Stimulated activated CD8-positive, alpha-beta memory T cell treated with anti-CD3 and anti-CD28 coated beads, Interleukin-4, amount 100 ng/mL, for 48 hours (primary cell): ENCODE results near the gene GANC.

ENCODE experiments used
- DNase-seq: peaks from one replicate; pipeline ENCODE4 v3.0.0-alpha.2; 2020

The GANC gene

DNA sequence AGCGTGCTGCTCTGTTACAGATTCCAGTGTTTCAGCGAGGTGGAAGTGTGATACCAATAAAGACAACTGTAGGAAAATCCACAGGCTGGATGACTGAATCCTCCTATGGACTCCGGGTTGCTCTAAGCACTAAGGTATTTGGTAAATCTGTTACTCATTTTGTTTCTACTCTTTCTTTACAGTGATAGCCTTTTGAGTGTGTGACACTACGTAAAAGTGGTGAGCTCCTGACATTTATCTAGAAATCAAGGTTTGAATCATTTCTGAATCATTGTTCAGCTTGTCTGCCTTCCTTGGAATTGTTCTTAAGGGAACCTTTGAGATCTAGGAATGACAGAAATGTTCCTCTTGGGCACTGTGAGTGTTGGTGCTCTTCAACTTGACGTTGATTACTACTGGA lies 75.1 kb downstream of the GANC start:
- no peak for DNase-seq

DNA sequence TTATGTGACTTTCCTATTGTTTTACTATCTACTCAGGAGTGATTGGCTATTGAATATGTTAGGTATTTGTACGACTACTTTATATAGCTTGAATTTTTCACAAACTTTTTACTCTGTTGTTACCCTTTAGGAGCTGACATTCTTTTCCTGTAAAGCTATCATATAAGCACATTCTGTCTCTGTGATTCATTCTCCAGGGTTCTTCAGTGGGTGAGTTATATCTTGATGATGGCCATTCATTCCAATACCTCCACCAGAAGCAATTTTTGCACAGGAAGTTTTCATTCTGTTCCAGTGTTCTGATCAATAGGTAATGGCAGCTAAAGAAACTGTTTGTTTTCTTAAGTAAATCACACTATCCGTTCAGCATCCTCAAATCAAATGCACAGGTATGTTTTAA lies 76.2 kb downstream of the GANC start:
- DNase-seq = no peak

DNA sequence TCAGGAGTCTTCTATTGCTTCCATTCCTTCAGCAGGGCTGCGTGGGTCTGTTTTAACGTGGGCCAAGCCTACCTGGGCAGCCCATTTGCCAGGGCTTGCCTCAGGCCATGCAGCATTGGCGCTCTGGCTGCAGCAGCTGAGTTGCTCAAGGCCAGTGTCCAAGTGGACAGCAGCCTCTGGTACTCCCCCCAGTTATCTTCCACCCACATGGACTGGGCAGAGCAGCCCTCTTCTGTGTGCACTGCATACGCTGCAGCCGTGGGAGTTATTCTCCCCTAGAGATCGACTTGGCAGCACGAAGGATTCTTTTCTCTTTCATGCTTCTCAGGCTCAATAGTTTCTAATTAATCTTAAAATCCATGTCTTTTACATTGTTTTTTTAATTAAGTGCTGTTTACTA lies 79.4 kb downstream of the GANC start:
- no peak for DNase-seq

DNA sequence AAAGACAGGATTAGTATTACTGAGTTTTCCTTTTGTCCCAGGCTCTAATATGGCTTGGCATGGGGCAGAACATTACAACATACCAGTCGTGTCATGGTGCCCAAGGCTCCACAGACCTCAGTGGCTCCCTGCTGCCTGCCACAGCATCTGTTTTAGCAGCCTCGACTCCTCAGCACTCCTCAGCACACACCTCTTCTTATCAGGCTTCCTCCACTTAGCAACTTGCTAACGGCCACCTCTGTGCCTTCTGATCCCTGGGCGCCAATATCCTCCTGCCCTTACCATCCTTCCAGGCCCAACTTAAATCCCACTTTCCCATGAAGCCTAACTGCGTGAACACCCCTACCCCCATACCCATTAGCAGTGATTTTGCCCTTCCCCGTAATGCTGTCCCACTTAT lies 80.1 kb downstream of the GANC start:
- DNase-seq = no peak

DNA sequence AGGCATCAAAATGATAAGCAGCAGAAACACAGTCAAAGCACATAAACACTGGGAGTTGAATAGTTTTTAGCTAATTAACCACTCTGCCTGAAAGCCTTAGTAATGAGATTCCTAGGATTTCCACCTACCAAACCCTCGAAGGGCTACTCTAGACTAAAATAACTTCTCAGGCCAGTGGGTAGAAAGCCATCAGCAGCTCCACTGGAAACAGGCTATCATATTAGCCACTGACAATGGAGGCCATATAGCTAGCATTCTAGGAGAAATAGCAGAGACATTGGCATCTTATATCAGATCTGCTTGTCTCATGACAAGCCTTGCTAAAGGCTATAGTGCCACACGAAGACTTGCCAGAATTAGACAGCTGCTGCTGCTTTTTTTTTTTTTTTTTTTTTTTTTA lies 81.8 kb downstream of the GANC start:
- no peak for DNase-seq

DNA sequence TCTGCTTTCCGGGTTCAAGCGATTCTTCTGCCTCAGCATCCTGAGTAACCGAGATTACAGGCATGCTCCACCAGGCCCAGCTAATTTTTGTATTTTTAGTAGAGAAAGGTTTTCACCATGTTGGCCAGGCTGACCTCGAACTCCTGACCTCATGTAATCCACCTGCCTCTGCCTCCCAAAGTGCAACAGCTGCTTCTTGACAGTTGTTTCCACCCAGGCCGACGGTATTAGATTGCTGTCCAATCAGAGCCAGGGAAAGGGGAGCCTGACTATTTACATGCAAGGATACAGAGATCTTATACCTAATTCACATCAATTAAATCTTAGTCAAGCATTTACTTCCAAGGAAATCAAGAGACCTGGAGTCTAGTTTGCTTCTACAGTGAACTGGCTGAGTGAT lies 82.3 kb downstream of the GANC start:
- no peak for DNase-seq

DNA sequence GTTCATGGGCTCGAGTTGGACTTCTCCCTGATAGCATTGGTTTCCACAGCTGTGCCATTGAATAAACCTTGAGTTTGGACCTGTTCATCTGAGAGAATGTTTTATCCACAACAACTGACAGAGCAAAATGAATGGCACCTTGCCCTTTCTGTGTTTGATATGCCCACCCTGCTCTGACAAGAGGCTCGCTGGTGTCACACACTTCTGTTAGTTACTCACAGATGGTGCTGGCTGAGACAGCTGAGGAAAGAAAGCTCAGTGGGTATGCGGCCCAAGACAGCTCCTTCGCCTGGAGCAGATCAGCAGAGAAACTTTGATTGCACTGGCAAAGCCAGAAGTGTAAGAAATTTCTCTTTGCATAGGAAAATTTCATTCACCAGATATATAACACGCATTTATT lies 83.8 kb downstream of the GANC start:
- DNase-seq = no peak

DNA sequence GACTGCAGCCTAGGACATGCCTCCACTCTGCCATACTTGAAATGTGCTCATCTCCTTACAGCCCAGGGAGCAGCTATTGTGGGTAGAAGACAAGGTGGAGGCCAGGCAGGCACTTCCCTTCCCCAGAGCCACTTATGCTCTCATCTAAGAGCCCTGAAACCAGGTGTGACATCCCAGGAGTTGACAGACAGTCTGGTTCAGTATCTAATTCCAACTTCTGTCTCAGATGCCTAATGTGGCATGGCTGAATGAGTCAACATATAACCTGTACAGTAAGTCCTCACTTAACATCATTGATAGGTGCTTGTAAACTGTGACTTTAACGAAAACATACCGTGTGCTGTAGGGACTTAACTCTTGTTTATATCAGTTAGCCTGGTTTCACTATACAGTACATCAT lies 85.1 kb downstream of the GANC start:
- no peak for DNase-seq

DNA sequence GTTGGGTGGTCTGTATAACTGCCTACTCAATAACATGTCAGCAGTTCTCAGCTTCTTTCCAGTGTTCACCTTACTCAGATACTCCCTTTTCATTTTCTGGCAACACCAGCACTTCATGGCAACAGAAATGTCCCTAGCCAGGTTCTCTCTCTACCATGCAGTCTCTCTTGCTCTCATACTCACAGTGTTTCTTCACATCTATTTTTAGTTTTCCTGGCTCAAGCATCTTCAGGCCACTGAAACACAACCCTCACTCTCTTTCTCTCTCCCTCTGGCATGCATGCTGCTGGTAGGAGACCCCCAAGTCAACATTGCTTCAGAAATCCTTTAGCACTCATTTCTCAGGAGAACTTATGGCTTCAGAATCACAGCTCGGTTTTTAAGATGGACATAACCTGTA lies 86.2 kb downstream of the GANC start, which contains the start of gene CAPN3:
TSS of gene CAPN3 (plus strand) at position 253 of the 400 bp plus-strand sequence. CDS start 305 bp downstream, outside the sequence.
- no peak for DNase-seq

DNA sequence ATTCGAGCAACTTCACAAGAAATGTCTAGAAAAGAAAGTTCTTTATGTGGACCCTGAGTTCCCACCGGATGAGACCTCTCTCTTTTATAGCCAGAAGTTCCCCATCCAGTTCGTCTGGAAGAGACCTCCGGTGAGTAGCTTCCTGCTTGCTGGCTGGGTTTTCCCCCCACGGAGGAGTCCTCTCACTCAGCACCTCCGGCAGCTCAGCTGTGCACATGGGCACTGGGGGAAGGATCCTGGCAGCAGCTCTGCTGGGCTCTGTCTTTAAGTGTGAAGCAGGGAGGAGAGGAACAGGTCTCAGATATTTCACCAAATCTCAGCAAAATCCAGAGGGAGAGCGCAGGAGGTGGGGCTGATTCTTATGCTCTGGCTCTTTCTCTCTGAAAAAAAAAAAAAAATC lies 87.0 kb downstream of the GANC start:
- no peak for DNase-seq

DNA sequence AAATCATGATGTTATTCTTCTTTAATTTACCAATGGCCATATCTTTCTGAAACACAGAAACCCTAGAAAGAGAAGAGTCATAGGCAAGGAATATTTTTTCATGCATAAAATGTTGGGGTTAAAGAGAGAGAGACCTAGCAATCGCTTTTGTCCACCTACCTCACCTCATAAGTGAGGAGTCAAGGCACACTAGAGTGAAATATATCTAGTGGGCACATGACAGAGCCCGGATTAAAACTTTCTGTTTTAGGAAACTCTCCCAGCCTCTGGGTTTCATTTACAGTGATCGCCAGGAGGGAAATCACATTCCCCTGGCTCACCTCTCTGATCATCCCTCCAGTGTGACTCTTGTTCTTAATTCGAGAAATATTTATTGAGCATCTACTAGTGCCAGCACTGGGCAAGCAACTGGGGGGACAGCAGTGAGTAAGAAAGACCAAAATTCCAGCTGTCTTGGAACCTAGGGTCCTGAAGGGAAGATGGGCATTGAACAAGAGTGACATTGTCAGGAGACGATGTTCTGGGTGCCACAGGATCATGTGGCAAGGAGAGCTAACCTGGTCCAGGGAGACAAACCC lies 87.6 kb downstream of the GANC start:
- DNase-seq = no peak

DNA sequence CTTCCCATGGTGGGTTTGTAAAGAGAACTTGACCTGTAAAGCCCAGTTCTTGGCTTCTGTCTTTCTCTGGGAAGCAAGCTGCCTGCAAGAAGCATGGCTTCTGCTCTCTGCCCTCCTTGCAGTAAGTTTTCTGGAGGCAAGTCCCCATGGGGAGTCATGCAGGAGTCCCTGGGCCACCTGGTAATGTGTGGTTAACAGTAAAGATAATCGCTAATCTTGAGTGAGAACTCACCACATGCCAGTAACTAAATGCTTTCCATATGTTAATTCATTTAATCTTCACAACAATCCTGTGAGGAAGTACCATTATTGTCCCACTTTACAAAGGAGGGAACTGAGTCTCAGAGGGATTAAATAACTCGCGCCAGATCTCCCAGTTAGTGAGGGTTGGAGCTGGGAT lies 90.5 kb downstream of the GANC start:
- no peak for DNase-seq

DNA sequence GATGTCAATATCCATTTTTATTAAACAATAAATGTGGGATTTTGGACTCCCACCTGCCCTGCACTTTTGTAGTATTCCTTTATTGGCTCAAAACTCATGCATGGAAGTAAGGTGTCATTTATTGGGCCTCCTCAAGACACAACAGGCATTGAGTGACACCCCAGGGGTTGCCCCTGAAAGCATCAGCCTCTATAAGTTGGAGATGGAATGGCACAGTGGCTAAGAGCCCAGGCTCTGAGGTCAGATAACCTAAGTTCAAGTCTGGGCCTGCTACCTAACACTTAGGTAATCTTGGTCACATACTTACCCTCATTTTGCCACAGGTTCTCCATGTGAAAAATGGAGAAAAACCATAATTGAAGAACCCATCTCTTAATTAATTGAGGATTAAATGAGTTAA lies 90.9 kb downstream of the GANC start:
- no peak for DNase-seq

DNA sequence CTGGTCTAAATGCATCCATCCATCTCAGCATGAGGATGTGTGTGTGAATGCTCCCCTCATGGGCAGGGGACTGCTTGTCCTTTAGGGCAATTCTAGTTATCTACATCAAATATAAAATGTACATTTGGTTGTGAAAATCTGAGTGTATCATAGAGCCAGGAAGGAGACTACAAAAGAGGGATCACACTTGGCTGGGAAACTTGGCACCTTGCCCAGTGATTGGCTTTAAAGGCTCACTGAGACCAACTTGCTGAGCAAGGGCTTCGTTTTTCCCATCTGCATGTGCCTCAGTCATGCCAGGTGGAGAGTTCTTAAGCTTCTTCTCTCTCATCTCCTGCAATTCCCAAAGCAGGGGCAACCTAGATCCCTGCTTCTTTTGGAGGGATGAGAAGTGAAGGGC lies 91.5 kb downstream of the GANC start:
- no peak for DNase-seq

DNA sequence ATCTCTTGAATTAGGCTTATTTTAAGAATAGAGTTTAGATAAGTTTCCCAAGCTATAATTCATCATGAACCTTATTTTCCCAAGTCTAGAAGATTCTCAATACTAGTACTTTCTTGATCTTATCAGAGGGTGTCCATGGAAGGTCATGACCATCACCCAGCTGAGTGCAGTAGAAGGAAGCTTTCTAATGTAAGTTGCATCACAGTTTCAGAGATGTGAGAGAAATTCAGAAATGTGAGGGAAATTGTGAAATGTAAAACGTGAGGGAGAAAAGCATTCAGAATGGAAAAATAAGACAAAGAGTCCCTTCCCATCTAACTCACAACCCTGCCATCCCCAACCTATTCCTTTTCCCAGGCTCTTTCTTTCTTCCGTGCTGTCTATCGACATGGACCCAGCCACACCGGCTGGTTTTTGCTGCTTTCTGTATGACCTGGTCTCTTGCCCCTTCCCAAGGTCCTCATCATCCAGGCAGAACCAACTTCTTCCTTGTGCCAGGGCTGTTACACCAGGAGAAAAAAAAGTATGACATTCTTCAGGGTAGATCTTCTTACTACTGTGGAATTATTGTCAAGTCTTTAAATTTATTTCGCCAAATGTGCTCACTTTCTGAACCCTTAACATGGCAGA lies 93.0 kb downstream of the GANC start:
- no peak for DNase-seq

DNA sequence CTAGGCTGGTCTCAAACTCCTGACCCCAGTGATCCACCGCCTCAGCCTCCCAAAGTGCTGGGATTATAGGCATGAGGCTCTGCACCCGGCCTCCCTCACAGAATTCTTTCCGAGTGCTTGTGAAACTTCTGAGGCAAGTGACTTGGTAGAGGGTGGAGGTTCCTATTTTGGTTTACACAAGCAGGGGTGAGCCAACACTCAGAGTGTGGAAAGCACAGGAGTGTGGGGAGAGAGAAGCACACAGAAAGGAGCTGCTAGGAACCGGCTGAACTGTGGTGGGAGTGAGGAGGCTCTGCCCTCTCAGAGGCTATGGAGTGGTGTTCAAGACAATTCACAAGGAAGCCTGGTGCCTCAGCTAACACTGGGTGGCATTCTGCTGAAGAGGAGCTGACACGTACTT lies 94.0 kb downstream of the GANC start:
- DNase-seq = no peak

DNA sequence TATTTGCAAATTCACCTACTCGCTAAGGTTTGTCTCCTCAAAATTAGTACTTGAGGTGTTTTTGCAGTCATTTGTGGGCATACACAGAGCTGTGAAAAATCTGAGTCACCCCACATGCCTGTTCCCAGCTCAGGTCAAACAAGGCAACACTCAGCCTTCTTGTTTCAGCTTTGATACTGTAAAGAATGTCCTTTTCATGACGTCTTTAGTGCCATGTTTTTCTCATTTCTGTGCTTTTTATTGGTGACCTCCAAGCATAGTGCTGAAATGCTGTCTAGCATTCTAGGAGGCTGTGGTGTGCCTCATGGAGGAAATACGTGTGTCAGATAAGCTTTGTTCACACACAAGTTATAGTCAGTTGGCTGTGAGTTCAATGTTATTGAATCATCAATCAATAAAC lies 95.1 kb downstream of the GANC start:
- DNase-seq = no peak

DNA sequence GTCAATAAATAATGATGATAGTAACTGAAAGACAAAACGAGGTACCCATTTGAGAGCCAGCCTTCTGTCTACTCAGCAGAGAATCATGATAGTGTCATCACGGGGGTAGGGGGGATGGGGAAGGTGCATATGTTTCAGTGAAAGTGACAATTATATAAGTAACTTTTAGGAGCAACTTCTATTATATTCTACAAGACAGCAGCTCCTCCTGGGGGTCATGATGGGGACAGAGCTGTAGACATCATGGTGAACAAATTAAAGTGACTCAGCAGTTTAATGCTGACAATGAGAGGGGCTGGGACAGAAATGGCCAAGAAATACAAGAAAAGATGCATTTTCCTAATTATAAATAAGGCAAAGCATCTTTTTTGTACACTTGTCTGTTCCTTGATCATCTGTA lies 98.1 kb downstream of the GANC start:
- no peak for DNase-seq

DNA sequence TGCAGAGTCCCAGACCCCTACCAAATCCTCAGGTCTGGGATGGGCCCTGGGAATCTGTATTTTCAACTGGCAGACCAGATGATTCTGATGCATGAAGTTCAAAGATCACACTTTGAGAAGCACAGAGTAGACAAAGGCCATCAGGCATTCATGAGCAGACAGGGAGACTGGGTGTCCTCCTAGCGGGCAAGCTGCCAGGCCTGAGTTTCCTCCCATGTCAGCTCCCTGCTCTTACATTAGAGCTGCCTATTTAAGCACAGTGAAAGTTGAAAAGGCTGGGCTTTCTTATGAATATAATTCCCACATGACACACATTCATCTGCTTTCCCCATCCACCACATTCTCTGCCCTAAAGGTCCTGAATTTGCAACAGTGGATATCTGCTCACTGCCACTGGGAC lies 100.3 kb downstream of the GANC start:
- no peak for DNase-seq

DNA sequence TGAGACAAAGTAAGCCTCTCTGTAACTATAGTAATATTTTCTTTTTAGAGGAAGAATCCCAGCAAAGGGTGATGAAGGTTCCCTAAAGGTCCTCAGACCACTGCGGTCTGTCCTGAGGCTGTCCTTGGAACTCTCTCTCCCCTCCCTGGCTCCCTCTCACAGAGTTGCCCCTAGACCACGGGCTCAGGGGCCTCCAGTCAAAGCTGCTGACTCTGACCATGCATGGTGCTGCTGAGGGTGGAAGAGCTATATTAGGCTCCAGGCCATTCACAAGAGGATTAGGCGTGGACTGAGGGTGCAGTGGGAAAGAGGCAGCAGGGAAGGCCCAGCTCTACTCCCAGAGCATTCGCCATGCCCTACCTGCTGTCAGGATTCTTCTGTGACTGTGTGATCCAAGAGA lies 100.9 kb downstream of the GANC start:
- no peak for DNase-seq

DNA sequence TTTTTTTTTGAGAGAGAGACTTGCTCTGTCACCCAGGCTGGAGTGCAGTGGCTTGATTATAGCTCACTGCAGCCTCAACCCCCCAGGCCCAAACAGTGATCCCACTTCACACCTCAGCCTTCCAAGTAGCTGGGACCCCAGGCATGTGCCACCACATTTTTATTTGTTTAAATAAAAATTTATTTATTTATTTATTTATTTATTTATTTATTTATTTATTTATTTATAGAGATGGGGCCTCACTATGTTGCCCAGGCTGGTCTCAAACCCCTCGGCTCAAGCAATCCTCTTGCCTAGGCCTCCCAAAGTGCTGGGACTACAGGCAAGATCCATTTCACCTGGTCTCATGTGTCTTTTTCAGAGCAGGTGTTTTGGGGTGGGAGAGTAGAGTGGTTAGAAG lies 101.8 kb downstream of the GANC start:
- no peak for DNase-seq

DNA sequence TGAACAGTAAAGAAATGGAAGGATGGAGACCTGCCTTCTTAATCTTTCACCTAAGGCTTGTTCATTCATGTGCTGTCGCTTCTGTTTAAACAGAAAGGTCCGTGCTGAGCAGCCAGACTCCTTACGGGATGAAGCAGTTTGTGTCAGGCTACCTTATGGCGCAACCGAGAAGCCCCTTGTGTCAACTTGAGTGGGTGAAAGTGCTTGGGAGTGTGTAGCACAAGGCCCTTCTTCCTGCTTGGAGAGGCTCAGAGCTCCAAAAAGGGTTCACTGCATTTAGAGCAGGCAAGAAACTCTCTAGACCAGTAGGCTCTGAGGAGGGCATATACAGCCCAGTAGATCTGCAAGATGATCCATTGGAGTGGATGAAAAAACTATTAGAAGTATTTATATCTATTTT lies 102.3 kb downstream of the GANC start:
- DNase-seq = no peak

DNA sequence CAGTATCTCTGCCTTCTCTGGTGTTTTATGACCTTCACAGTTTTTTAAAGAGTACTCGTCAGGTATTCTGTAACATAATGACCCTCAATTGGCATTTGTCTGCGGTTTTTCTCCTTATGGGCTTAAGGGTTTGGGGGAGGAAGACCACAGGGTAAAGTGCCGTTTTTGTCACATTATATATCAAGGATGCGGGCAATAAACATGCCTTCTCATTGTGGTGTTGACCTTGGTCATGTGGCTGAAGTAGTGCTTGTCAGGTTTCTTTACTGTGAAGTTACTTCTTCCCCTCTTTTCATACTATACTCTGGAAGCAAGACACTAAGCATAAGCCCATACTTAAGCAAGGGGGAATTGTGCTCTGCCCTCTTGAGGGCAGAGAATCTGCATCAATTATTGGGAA lies 102.9 kb downstream of the GANC start:
- DNase-seq = no peak

DNA sequence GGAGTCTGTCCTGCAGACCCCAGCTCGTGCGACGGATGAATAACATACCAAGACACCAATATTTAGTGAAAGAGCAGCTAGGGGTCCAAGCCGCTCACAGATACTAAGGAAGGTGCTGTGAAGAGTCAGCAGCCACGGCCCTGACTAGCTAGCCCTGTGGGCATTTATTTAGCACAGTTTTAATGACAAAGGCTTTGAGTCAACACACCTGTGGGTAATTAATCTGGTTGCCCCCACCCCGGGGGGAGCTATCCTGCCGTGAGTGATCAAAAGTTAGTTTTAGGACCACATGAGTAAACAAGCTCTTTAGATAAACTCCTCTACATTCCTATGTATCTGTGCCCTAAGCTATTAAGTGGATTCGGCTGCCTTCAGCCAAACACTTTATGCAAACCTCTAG lies 105.0 kb downstream of the GANC start:
- no peak for DNase-seq

DNA sequence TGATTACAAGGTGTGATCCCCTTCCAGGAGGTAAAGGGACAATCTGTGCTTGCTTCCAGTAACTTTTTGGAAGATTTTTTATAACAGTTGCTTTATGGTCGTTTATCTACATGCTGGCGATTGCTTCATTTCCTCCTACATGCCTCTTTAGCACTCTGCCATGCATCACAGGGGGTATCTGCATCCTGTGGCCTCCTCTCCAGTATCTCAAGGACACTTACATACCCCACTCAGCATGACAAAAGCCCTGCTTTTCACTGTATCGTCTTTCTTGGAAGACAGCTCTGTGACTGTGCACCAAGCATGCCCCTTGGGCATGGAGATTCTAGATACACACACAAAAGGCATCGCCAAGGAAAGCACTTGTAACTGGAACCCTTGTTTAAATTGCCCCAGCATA lies 111.6 kb downstream of the GANC start:
- no peak for DNase-seq
